GM12878 (cell line): Measurements from ENCODE around the gene CCDC78. TPM values are rescaled to one million over a fixed set of nuclear protein-coding genes. Genes with fewer than 3 reads are reported as not detected.

Experiments
- CEBPB ChIP-seq, 2 experiments: fragments of 150-350 bp in 1 of 2; IDR thresholded peaks; 2 replicates each; pipeline ENCODE4 v1.6.1; 2012 to 2014; ENCODE audit warnings: low read depth in 2 of 2, low read length in 2 of 2, borderline replicate concordance in 1 of 2, inconsistent platforms in 1 of 2
- CREM ChIP-seq: IDR thresholded peaks from 2 replicates; pipeline ENCODE4 v1.6.1; 2014; ENCODE audit warnings: antibody characterized with exemption, low read depth
- EED ChIP-seq: sonication (generic); IDR thresholded peaks from 2 replicates; pipeline ENCODE4 v1.6.1; 2016; ENCODE audit warnings: antibody characterized with exemption, low read depth
- FOXM1 ChIP-seq: IDR thresholded peaks from 2 replicates; pipeline ENCODE4 v1.6.1; 2012; ENCODE audit warnings: low read depth, mild to moderate bottlenecking, inconsistent platforms, low read length, moderate library complexity
- KDM1A ChIP-seq: fragments of 200-600 bp; sonication (generic); IDR thresholded peaks from 2 replicates; pipeline ENCODE4 v1.6.1; 2016; ENCODE audit warnings: borderline replicate concordance
- KLF5 ChIP-seq: fragments of 450-650 bp; IDR thresholded peaks from 2 replicates; pipeline ENCODE4 v1.6.1; 2014; ENCODE audit warnings: mild to moderate bottlenecking; ENCODE audit not compliant: partially characterized antibody
- MEF2B ChIP-seq: fragments of 450-650 bp; IDR thresholded peaks from 2 replicates; pipeline ENCODE4 v1.6.1; 2018; ENCODE audit warnings: mild to moderate bottlenecking, moderate library complexity; ENCODE audit not compliant: partially characterized antibody, poor library complexity, severe bottlenecking
- NFXL1 ChIP-seq: fragments of 450-650 bp; IDR thresholded peaks from 2 replicates; pipeline ENCODE4 v1.6.1; 2017; ENCODE audit warnings: antibody characterized with exemption, mild to moderate bottlenecking, borderline replicate concordance
- NFYB ChIP-seq: IDR thresholded peaks from 2 replicates; pipeline ENCODE4 v1.6.1; 2011; ENCODE audit warnings: low read depth, mild to moderate bottlenecking, low read length, improper control_type of control experiment, moderate library complexity; ENCODE audit not compliant: insufficient read depth
- PML ChIP-seq: IDR thresholded peaks from 2 replicates; pipeline ENCODE4 v1.6.1; 2012; ENCODE audit warnings: low read length, inconsistent platforms
- RAD21 ChIP-seq: IDR thresholded peaks from 2 replicates; pipeline ENCODE4 v1.6.1; 2011; ENCODE audit warnings: mild to moderate bottlenecking, low read depth, low read length, moderate library complexity; ENCODE audit not compliant: insufficient read depth
- RELA ChIP-seq: fragments of 450-650 bp; IDR thresholded peaks from 2 replicates; pipeline ENCODE4 v1.8.0; 2014; ENCODE audit warnings: borderline replicate concordance; ENCODE audit not compliant: partially characterized antibody
- SMAD1 ChIP-seq: fragments of 450-650 bp; IDR thresholded peaks from 2 replicates; pipeline ENCODE4 v1.6.1; 2018; ENCODE audit warnings: mild to moderate bottlenecking, low read depth; ENCODE audit not compliant: partially characterized antibody
- SP1 ChIP-seq: IDR thresholded peaks from one replicate; pipeline ENCODE4 v1.6.1; 2011; ENCODE audit warnings: low read depth, low read length
- SRF ChIP-seq, 2 experiments: IDR thresholded peaks; 2 replicates each; pipeline ENCODE4 v1.6.1; 2011; ENCODE audit warnings: low read depth in 2 of 2, low read length in 2 of 2, mild to moderate bottlenecking in 1 of 2, moderate library complexity in 1 of 2
- TCF3 ChIP-seq: IDR thresholded peaks from 2 replicates; pipeline ENCODE4 v1.6.1; 2012; ENCODE audit warnings: low read depth, mild to moderate bottlenecking, low read length, borderline replicate concordance; ENCODE audit not compliant: insufficient read depth
- YBX1 ChIP-seq: fragments of 450-650 bp; IDR thresholded peaks from 2 replicates; pipeline ENCODE4 v1.6.1; 2016; ENCODE audit warnings: antibody characterized with exemption
- ZNF217 ChIP-seq: fragments of 450-650 bp; IDR thresholded peaks from 2 replicates; pipeline ENCODE4 v1.6.1; 2017; ENCODE audit warnings: antibody characterized with exemption, mild to moderate bottlenecking
- ZNF622 ChIP-seq: fragments of 450-650 bp; IDR thresholded peaks from 2 replicates; pipeline ENCODE4 v1.6.1; 2017; ENCODE audit warnings: mild to moderate bottlenecking, inconsistent platforms
- ZSCAN29 ChIP-seq: fragments of 450-650 bp; IDR thresholded peaks from 2 replicates; pipeline ENCODE4 v1.6.1; 2017; ENCODE audit warnings: mild to moderate bottlenecking, moderate library complexity
- polyA plus RNA-seq, 11 experiments: library from polyadenylated mRNA; depleted of rRNA in 4 of 11; unstranded in 6 of 11; stranded (reverse) in 5 of 11; fragments of >200 nt; fragmentation: Nextera tagmentation in 4 of 11; fragmentation: Illumina TruSeq in 1 of 11; extraction: Ambion mirVana in 4 of 11; extraction: Trizol in 1 of 11; gene quantifications; 1 replicate in 1 of 11; 2 replicates in 10 of 11; pipeline versions ENCODE4 v1.2.1 to v1.2.3, GENCODE V29; 2011 to 2016; ENCODE audit warnings: inconsistent platforms in 2 of 11, missing spikeins in 2 of 11, low read depth in 1 of 11
- total RNA-seq, 4 experiments: library from RNA; depleted of rRNA in 3 of 4; stranded (reverse); fragments of >200 nt in 3 of 4; fragmentation: Illumina TruSeq in 1 of 4; extraction: Trizol in 1 of 4; gene quantifications; 2 replicates each; pipeline versions ENCODE4 v1.2.1 to v1.2.3, GENCODE V29; 2013 to 2021
- TF ChIP-seq, protein P1 (sequence below): fragments of 450-650 bp; IDR thresholded peaks from 2 replicates; pipeline ENCODE4 v1.6.1; 2017; ENCODE audit warnings: mild to moderate bottlenecking, low read depth, inconsistent platforms; ENCODE audit not compliant: poor library complexity, severe bottlenecking
- TF ChIP-seq, protein P2 (sequence below): fragments of 450-650 bp; IDR thresholded peaks from 2 replicates; pipeline ENCODE4 v1.6.1; 2018; ENCODE audit warnings: mild to moderate bottlenecking, low read depth, moderate library complexity; ENCODE audit not compliant: partially characterized antibody
- TF ChIP-seq, protein P3 (sequence below): IDR thresholded peaks from 2 replicates; pipeline ENCODE4 v1.6.1; 2011; ENCODE audit warnings: borderline replicate concordance, low read depth, mild to moderate bottlenecking, moderate library complexity, mixed read lengths, low read length; ENCODE audit not compliant: insufficient read depth; ENCODE audit errors: extremely low read length
- TF ChIP-seq, protein P4 (sequence below): IDR thresholded peaks from 2 replicates; pipeline ENCODE4 v1.6.1; 2011; ENCODE audit warnings: low read depth, low read length, improper control_type of control experiment, borderline replicate concordance

Gene CCDC78
- total and polyA plus RNA-seq, 10 of the 15 experiments (the other 5 are each of a cell fraction or from before 2014, with no cell fraction given), result 0.10 to 26.2 (median 5.4) TPM

DNA sequence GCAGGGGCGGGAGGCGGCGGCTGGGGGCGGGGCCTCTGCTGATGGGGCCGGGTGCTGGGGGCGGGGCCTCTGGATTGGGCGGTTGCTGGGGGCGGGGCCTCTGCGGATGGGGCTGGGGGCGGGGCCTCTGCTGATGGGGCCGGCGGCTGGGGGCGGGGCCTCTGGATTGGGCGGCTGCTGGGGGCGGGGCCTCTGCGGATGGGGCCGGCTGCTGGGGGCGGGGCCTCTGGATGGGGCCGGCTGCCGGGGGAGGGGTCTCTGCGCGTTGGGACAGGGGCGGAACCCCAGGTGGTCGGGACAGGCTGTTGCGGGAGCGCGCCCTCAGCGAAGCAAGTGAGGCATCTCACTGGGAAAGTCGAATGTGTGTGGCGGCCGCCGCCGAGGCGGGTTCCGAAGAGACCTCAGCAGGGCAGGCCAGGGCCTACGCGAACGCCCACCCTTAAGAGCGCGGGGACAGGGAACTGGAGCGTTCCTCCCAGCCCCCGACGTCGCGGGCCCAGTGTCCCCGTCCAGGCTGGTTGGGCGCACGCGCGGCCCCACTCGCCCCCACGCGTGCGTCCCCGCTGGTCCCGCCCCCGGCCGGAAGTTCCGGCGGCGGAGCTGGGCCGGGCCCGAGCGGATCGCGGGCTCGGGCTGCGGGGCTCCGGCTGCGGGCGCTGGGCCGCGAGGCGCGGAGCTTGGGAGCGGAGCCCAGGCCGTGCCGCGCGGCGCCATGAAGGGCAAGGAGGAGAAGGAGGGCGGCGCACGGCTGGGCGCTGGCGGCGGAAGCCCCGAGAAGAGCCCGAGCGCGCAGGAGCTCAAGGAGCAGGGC is 46.2 kb downstream of the CCDC78 start, which contains the start of gene STUB1 (continued):
- TF ChIP-seq MEF2B (no peak), RELA (no peak), KLF5 (peak; percentile 34), KDM1A (no peak), SRF (IDR thresholded peaks at IDR 0.05; ENCODE audit: low read depth in 2 of 2, low read length in 2 of 2) (no peak), ZNF217 (0 out of 2 replicates have a peak, but pooled peaks have one; percentile 47), TCF3 (no peak), NFYB (no peak), PML (no peak), SMAD1 (no peak), CREM (no peak), YBX1 (no peak), EED (no peak), FOXM1 (no peak), NFXL1 (0 out of 2 replicates have a peak, but pooled peaks have one; percentile 26), SP1 (peak; percentile 54), RAD21 (no peak), ZSCAN29 (0 out of 2 replicates have a peak, but pooled peaks have one; percentile 18), ZNF622 (no peak), CEBPB (IDR thresholded peaks at IDR 0.05; ENCODE audit: borderline replicate concordance in 1 of 2, low read depth in 2 of 2, low read length in 2 of 2) (no peak)
- TF ChIP-seq, protein P1, sequence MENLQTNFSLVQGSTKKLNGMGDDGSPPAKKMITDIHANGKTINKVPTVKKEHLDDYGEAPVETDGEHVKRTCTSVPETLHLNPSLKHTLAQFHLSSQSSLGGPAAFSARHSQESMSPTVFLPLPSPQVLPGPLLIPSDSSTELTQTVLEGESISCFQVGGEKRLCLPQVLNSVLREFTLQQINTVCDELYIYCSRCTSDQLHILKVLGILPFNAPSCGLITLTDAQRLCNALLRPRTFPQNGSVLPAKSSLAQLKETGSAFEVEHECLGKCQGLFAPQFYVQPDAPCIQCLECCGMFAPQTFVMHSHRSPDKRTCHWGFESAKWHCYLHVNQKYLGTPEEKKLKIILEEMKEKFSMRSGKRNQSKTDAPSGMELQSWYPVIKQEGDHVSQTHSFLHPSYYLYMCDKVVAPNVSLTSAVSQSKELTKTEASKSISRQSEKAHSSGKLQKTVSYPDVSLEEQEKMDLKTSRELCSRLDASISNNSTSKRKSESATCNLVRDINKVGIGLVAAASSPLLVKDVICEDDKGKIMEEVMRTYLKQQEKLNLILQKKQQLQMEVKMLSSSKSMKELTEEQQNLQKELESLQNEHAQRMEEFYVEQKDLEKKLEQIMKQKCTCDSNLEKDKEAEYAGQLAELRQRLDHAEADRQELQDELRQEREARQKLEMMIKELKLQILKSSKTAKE, result no peak
- TF ChIP-seq, protein P2, sequence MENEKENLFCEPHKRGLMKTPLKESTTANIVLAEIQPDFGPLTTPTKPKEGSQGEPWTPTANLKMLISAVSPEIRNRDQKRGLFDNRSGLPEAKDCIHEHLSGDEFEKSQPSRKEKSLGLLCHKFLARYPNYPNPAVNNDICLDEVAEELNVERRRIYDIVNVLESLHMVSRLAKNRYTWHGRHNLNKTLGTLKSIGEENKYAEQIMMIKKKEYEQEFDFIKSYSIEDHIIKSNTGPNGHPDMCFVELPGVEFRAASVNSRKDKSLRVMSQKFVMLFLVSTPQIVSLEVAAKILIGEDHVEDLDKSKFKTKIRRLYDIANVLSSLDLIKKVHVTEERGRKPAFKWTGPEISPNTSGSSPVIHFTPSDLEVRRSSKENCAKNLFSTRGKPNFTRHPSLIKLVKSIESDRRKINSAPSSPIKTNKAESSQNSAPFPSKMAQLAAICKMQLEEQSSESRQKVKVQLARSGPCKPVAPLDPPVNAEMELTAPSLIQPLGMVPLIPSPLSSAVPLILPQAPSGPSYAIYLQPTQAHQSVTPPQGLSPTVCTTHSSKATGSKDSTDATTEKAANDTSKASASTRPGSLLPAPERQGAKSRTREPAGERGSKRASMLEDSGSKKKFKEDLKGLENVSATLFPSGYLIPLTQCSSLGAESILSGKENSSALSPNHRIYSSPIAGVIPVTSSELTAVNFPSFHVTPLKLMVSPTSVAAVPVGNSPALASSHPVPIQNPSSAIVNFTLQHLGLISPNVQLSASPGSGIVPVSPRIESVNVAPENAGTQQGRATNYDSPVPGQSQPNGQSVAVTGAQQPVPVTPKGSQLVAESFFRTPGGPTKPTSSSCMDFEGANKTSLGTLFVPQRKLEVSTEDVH, result no peak
- TF ChIP-seq, protein P3, sequence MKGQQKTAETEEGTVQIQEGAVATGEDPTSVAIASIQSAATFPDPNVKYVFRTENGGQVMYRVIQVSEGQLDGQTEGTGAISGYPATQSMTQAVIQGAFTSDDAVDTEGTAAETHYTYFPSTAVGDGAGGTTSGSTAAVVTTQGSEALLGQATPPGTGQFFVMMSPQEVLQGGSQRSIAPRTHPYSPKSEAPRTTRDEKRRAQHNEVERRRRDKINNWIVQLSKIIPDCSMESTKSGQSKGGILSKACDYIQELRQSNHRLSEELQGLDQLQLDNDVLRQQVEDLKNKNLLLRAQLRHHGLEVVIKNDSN, result no peak
- TF ChIP-seq, protein P4, sequence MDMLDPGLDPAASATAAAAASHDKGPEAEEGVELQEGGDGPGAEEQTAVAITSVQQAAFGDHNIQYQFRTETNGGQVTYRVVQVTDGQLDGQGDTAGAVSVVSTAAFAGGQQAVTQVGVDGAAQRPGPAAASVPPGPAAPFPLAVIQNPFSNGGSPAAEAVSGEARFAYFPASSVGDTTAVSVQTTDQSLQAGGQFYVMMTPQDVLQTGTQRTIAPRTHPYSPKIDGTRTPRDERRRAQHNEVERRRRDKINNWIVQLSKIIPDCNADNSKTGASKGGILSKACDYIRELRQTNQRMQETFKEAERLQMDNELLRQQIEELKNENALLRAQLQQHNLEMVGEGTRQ, result no peak
